HG02642 (cell line): Measurements from ENCODE around the gene IGF1R.

Source experiments
- ATAC-seq: cut with Tn5 transposase; IDR thresholded peaks from one replicate; pipeline ENCODE4 v1.9.1; 2021; ENCODE audit warnings: mild to moderate bottlenecking; ENCODE audit not compliant: unreplicated experiment, poor library complexity

Gene IGF1R

GRCh38 chr15:98966091-98966787 lies 317.9 kb downstream of the IGF1R start:
- no peak for ATAC-seq

GRCh38 chr15:98967096-98967495 lies 318.8 kb downstream of the IGF1R start:
- no peak for ATAC-seq

GRCh38 chr15:98967916-98968315 lies 319.6 kb downstream of the IGF1R start:
- ATAC-seq, result no peak

GRCh38 chr15:98968576-98968975 lies 320.2 kb downstream of the IGF1R start:
- no peak for ATAC-seq

- no peak for ATAC-seq
These were observed 320.9 kb downstream of the IGF1R start for GRCh38 chr15:98969126-98969735.

GRCh38 chr15:98970799-98971198 lies 322.5 kb downstream of the IGF1R start:
- no peak for ATAC-seq

GRCh38 chr15:98976500-98976899 lies 328.2 kb downstream of the IGF1R start:
- no peak for ATAC-seq

GRCh38 chr15:98977441-98977840 lies 329.1 kb downstream of the IGF1R start:
- no peak for ATAC-seq

GRCh38 chr15:98978153-98978552 lies 329.8 kb downstream of the IGF1R start:
- no peak for ATAC-seq

GRCh38 chr15:98980899-98981228 lies 332.5 kb downstream of the IGF1R start:
- no peak for ATAC-seq

GRCh38 chr15:98981851-98982722 lies 333.7 kb downstream of the IGF1R start:
- no peak for ATAC-seq

GRCh38 chr15:98983334-98983733 lies 335.0 kb downstream of the IGF1R start:
- no peak for ATAC-seq

- no peak for ATAC-seq
These were observed 337.9 kb downstream of the IGF1R start for GRCh38 chr15:98986281-98986680.

GRCh38 chr15:98994892-98995291 lies 346.6 kb downstream of the IGF1R start:
- no peak for ATAC-seq

GRCh38 chr15:98996169-98996568 lies 347.8 kb downstream of the IGF1R start:
- no peak for ATAC-seq

GRCh38 chr15:98996624-98997023 lies 348.3 kb downstream of the IGF1R start:
- no peak for ATAC-seq

- ATAC-seq, result no peak
These were observed 349.0 kb downstream of the IGF1R start for GRCh38 chr15:98997312-98997711.

- ATAC-seq, result no peak
These were observed 349.4 kb downstream of the IGF1R start for GRCh38 chr15:98997755-98998154.

GRCh38 chr15:98998279-98998678 lies 349.9 kb downstream of the IGF1R start:
- no peak for ATAC-seq

- ATAC-seq, result no peak
These were observed 350.9 kb downstream of the IGF1R start for GRCh38 chr15:98999233-98999632.

GRCh38 chr15:99002226-99002625 lies 353.9 kb downstream of the IGF1R start:
- ATAC-seq, result no peak
